Lower lobe of right lung (tissue), 2 donors: Measurements from ENCODE around the gene PITX2. TPM values are rescaled to one million over a fixed set of nuclear protein-coding genes. Genes with fewer than 3 reads are reported as not detected.

ENCODE experiments used
- ATAC-seq, 2 donors: fragments of 200-7000 bp; cut with Tn5 transposase; one replicate each; pipeline ENCODE4 v1.9.1; 2020 to 2022; ENCODE audit warnings: mild to moderate bottlenecking in 2 of 2, moderate library complexity in 2 of 2
- DNase-seq: peaks from one replicate; pipeline ENCODE4 v3.0.0-alpha.2; 2020
- H3K27ac ChIP-seq: fragments of 200-600 bp; one replicate; pipeline ENCODE4 v1.8.0; 2022
- H3K27me3 ChIP-seq: fragments of 200-600 bp; one replicate; pipeline ENCODE4 v1.8.0; 2022; ENCODE audit warnings: low read depth
- H3K36me3 ChIP-seq: fragments of 200-600 bp; one replicate; pipeline ENCODE4 v1.8.0; 2022; ENCODE audit warnings: mild to moderate bottlenecking
- H3K4me1 ChIP-seq: fragments of 200-600 bp; one replicate; pipeline ENCODE4 v1.8.0; 2022
- H3K4me3 ChIP-seq: fragments of 200-600 bp; one replicate; pipeline ENCODE4 v1.8.0; 2022; ENCODE audit warnings: mild to moderate bottlenecking
- H3K9me3 ChIP-seq: fragments of 200-600 bp; one replicate; pipeline ENCODE4 v1.8.0; 2022
- intact Hi-C: fragments of 100-400 bp; cut with DNase I; formaldehyde crosslinking; loops from one replicate; pipeline ENCODE4 v1.11.0; 2022
- total RNA-seq: library from RNA; stranded (reverse); fragmentation: NEBNext Ultra II Directional; extraction: Animal tissue kit (Norgen Biotek cat#: 25700); gene quantifications from one replicate; pipeline ENCODE4 v1.2.1, GENCODE V29; 2021
- TF ChIP-seq, protein P1 (sequence below): fragments of 200-600 bp; IDR thresholded peaks from one replicate; pipeline ENCODE4 v1.8.0; 2022; ENCODE audit warnings: antibody characterized with exemption, mild to moderate bottlenecking
- donor health status: DM: no; HTN: yes; CAD: no; lungs with severe emphysema.

Gene PITX2
- total RNA-seq, 1 donor from 2014 or later = not detected

DNA sequence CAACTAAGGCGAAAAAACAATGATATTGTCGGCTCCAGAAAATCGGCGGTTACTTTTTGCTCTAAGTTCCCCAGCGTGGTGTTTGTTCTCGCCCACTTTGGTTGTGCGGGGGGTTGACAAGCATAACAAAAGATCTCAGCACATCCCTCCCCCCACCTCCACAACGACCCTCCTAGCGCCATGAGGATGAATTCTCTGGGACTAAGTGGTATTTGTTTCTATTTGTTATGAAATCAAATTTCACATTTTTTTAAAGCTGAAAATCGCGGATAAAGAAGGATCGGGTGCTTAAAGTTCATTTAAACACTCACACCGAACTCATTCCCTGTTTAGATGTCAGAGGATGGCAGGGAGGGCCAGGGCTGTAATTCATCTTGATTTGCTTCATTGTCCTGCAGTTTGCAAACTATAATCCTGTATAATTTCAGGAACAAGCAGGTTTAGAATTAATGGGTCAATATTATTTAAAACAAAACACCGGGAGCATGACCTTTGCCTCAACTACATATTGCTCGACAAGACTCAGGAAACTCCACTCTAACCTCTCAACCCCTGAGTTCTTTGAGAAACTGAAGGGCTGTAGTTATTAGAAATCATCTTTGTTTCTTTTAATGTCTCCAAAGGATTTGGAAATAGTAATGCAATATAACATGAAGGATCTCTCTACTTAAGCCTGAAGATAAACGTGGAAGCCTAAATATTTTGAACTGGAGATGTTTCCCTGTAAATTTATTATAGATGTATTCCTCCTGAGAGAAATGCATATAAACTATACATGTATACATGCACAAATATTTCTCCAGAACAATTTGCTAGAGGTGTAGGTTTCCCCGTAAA, 6.4 kb downstream of the PITX2 start:
- H3K27me3 ChIP-seq = peaks cover 100% of the 10 kb centered on the region
- intact Hi-C loops = no loop called here
- no peak for DNase-seq
- H3K4me1 ChIP-seq = peaks cover 16% of the 10 kb centered on the region
- no peak overlapping the region for H3K4me3 ChIP-seq
- no peaks in the 10 kb centered on the region for H3K36me3 ChIP-seq
- no peak for ATAC-seq
- TF ChIP-seq, protein P1, sequence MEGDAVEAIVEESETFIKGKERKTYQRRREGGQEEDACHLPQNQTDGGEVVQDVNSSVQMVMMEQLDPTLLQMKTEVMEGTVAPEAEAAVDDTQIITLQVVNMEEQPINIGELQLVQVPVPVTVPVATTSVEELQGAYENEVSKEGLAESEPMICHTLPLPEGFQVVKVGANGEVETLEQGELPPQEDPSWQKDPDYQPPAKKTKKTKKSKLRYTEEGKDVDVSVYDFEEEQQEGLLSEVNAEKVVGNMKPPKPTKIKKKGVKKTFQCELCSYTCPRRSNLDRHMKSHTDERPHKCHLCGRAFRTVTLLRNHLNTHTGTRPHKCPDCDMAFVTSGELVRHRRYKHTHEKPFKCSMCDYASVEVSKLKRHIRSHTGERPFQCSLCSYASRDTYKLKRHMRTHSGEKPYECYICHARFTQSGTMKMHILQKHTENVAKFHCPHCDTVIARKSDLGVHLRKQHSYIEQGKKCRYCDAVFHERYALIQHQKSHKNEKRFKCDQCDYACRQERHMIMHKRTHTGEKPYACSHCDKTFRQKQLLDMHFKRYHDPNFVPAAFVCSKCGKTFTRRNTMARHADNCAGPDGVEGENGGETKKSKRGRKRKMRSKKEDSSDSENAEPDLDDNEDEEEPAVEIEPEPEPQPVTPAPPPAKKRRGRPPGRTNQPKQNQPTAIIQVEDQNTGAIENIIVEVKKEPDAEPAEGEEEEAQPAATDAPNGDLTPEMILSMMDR = no peak
- H3K9me3 ChIP-seq = no peaks in the 10 kb centered on the region
- no peak overlapping the region for H3K27ac ChIP-seq

DNA sequence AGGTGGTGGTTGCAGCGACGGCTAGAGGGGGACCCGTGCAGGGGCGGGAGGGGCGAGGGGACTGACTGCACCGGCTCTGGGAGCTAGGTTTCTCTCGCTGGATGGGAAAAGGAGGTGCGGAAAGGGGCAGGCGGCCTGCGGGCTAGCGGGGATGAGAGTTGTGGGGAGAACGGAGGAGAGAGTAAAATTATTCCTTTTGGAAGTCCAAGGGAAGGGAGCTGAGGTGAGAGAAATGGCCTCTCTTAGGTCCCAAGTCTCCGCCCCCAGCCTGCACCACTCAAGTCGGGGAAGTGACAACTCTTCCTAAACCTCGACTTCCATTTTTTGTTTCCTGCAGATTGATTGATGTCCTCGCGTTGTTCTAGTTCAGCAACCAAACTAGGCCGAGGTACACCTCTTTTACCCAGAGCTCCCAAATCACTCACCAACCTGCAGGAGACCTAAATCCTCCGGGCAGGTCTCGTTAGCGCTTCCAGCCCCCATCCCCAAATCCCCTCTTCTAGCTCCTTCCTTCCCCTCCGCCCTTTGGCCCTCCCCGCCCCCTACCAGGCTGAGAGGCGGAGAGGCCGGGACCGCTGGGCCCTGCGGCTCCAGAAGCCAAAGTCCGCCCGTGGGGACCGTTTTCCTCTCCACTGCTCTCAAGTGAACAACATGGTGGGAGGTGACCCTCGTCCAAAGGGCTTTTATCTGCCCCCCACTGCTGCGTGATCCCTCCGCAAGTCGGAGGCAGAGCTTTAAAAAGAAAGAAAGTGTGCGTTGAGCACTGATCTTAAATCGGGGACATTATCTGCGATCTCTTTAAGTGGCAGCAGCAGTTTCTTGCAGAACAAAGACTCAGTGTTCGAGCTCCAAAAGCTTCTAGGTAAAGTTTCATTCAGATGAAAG, 7.3 kb downstream of the PITX2 start:
- Histone ChIP-seq H3K9me3 (no peaks in the 10 kb centered on the region), H3K4me3 (no peak overlapping the region), H3K36me3 (no peaks in the 10 kb centered on the region), H3K27ac (no peak overlapping the region), H3K27me3 (peaks cover 100% of the 10 kb centered on the region), H3K4me1 (peaks cover 10% of the 10 kb centered on the region)
- ATAC-seq (no peak), DNase-seq (no peak)
- intact Hi-C loops = no loop called here
- TF ChIP-seq, protein P1 = no peak

DNA sequence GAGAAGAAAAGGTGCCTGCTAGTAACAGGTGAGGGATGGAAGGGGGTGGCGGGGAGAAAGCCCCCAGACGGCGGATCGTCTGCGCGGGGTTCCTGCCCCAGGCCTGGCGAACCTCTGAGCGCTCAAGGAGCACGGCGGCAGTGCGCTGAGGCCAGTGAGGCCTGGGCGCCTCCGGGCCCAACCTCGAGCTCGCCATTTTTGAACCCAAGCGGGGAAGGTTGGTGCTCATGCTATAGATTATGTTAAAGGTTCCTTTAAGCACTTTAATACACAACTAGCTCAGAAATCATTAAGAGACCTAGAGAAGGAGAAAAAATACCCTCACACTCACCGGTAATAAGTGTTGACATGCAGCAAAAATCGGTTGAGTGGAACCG, 7.9 kb downstream of the PITX2 start:
- TF ChIP-seq, protein P1 = no peak
- Histone ChIP-seq H3K36me3 (no peaks in the 10 kb centered on the region), H3K27me3 (peaks cover 100% of the 10 kb centered on the region), H3K9me3 (no peaks in the 10 kb centered on the region), H3K4me3 (no peak overlapping the region), H3K27ac (no peak overlapping the region), H3K4me1 (peaks cover 9% of the 10 kb centered on the region)
- ATAC-seq = no peak
- DNase-seq = no peak
- intact Hi-C loops = no loop called here

DNA sequence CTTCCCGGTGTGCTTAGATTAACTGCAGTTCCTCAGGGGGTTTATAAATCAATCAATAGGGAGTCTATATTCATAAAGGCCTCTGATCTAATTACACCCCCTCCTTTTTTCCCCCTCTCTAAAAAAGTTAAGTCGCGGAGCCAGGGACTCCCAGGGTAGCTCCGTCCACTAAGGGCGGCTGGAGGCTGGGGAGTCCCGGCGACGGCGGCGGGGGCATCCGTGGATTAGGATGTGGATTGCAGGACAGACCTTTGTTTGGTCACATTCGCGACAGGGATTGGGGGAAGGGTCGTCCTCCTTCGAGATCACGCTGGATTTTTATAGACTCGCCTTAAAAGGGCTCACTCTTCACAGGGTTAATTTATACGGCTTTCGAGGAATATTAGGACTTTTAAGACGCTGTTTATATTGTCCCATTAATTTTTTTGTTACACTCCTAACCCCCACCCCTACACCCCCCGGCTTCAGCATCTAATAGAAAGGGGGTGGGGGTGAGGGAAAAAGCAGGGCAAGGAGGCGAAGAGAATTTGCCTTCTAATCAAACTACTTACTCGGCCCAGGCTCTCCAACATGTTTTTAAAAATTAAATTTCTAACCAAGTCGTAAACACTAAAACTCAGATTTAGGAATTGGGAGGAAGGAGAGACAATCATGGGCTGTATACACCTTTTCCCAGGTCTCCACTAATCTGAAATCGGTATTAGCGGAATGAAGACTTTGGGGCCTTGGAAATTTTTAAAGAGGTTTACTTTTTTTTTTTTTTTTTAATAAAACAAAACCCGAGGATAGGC, 8.5 kb downstream of the PITX2 start:
- Histone ChIP-seq H3K27me3 (peaks cover 100% of the 10 kb centered on the region), H3K36me3 (no peaks in the 10 kb centered on the region), H3K4me3 (no peak overlapping the region), H3K9me3 (no peaks in the 10 kb centered on the region), H3K4me1 (peaks cover 9% of the 10 kb centered on the region), H3K27ac (no peak overlapping the region)
- TF ChIP-seq, protein P1 = no peak
- no peak for DNase-seq
- no peak for ATAC-seq
- intact Hi-C loops = no loop called here

DNA sequence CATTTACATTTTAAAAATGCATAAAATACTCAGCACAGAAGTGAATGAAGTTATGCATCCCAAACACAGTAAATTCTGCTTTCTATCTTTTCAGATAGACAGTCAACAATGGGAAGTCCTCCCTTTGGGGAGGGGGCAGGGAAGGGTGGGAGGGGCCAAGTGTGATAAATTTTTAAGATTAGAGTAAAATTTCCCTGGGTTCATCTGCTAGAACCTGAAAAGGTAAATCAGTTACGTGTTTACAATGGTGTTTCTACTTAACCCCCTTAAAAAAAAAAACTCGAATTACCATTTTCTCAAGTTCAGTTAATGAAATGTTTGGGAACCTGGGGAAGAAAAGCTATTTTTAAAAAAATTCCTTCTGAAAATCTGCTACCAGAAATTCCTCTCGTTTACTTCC, 9.1 kb downstream of the PITX2 start:
- no peak overlapping the region for H3K27ac ChIP-seq
- peaks cover 9% of the 10 kb centered on the region for H3K4me1 ChIP-seq
- no peak overlapping the region for H3K4me3 ChIP-seq
- no peaks in the 10 kb centered on the region for H3K9me3 ChIP-seq
- TF ChIP-seq, protein P1 = no peak
- ATAC-seq (no peak), DNase-seq (no peak)
- no peaks in the 10 kb centered on the region for H3K36me3 ChIP-seq
- peaks cover 100% of the 10 kb centered on the region for H3K27me3 ChIP-seq
- intact Hi-C loops = no loop called here
